PFSK-1 (cell line): ENCODE results near the gene CEACAM6.

Source experiments
- FOXP2 ChIP-seq: optimal IDR thresholded peaks from 2 replicates; pipeline ENCODE3; 2011; ENCODE audit warnings: borderline replicate concordance, control low read depth, inconsistent platforms; ENCODE audit not compliant: insufficient read depth; ENCODE audit errors: extremely low read length, extremely low read depth
- POLR2AphosphoS5 ChIP-seq: IDR thresholded peaks from 2 replicates; pipeline ENCODE4 v1.6.1; 2012; ENCODE audit warnings: low read depth, mild to moderate bottlenecking, control low read depth, low read length, moderate library complexity
- REST ChIP-seq, 2 experiments: IDR thresholded peaks; 2 replicates each; pipeline versions ENCODE4 v1.6.1 to v1.8.0; 2011 to 2012; ENCODE audit warnings: low read depth in 2 of 2, low read length in 2 of 2, control low read depth in 1 of 2, inconsistent platforms in 1 of 2, mild to moderate bottlenecking in 1 of 2, moderate library complexity in 1 of 2; ENCODE audit not compliant: insufficient read depth in 1 of 2
- SIN3A ChIP-seq: IDR thresholded peaks from 2 replicates; pipeline ENCODE4 v1.6.1; 2012; ENCODE audit warnings: mild to moderate bottlenecking, low read length, moderate library complexity, borderline replicate concordance; ENCODE audit not compliant: insufficient read depth
- TAF1 ChIP-seq: IDR thresholded peaks from 2 replicates; pipeline ENCODE4 v1.6.1; 2012; ENCODE audit warnings: low read length, control low read depth, borderline replicate concordance; ENCODE audit not compliant: insufficient read depth

Gene CEACAM6

GRCh38 chr19:41769608-41770007 lies 14.3 kb downstream of the CEACAM6 start:
- TF ChIP-seq REST (IDR thresholded peaks at IDR 0.05; ENCODE audit: insufficient read depth in 1 of 2, low read depth in 2 of 2, low read length in 2 of 2) (no peak), FOXP2 (no peak), POLR2AphosphoS5 (no peak), TAF1 (no peak), SIN3A (no peak)

DNA sequence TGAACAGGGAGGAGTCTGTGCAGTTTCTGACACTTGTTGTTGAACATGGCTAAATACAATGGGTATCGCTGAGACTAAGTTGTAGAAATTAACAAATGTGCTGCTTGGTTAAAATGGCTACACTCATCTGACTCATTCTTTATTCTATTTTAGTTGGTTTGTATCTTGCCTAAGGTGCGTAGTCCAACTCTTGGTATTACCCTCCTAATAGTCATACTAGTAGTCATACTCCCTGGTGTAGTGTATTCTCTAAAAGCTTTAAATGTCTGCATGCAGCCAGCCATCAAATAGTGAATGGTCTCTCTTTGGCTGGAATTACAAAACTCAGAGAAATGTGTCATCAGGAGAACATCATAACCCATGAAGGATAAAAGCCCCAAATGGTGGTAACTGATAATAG lies 16.1 kb downstream of the CEACAM6 start:
- TF ChIP-seq TAF1 = no peak
- TF ChIP-seq FOXP2 = no peak
- no peak for TF ChIP-seq REST (IDR thresholded peaks at IDR 0.05; ENCODE audit: insufficient read depth in 1 of 2, low read depth in 2 of 2, low read length in 2 of 2)
- no peak for TF ChIP-seq SIN3A
- no peak for TF ChIP-seq POLR2AphosphoS5

GRCh38 chr19:41774515-41774980 lies 19.2 kb downstream of the CEACAM6 start:
- TF ChIP-seq FOXP2 (no peak), POLR2AphosphoS5 (no peak), SIN3A (no peak), TAF1 (no peak)

DNA sequence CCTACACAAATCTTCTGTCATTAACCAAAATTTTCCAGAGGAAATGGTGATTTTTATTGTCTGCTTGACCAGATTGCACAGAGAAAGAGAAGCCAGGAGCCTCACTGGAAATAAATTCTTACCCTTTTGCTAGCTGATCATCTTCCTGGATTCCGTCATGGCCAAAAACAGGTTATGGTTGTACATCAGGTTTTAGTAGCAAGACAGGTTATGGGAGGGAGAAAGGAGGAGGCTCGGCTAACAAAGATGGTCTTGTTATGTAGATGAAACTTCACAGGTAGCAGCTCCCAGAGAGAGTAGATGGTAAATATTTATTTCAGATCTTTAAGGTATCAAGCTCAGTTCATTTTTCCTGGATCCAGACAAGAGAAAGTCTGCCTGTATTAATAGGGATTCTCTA lies 21.4 kb downstream of the CEACAM6 start:
- TF ChIP-seq TAF1 (no peak), FOXP2 (no peak), SIN3A (no peak), REST (IDR thresholded peaks at IDR 0.05; ENCODE audit: insufficient read depth in 1 of 2, low read depth in 2 of 2, low read length in 2 of 2) (no peak), POLR2AphosphoS5 (no peak)

GRCh38 chr19:41783612-41784011 lies 28.3 kb downstream of the CEACAM6 start:
- TF ChIP-seq TAF1 (no peak), REST (IDR thresholded peaks at IDR 0.05; ENCODE audit: insufficient read depth in 1 of 2, low read depth in 2 of 2, low read length in 2 of 2) (no peak)

DNA sequence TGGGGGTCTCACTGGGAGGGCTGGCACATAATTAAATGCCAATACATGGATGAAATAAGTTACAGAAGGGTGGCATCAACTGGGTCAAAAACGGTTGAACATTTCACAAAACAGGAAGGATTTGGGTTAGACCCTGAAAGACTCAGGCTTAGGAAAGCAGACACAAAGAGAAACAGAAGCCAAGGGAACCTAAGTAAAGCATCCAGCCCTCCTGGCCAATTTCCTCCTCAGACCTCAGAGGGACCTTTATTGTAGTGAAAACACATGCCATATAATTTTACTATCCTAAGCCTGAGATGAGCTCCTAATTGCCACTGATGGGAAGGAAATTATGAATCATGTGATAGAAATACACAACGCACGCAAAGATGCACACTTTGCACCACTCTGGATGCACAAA lies 29.0 kb downstream of the CEACAM6 start:
- TF ChIP-seq TAF1 (no peak), SIN3A (no peak), FOXP2 (no peak), POLR2AphosphoS5 (no peak), REST (IDR thresholded peaks at IDR 0.05; ENCODE audit: insufficient read depth in 1 of 2, low read depth in 2 of 2, low read length in 2 of 2) (no peak)
